ENCODE results near the gene KLHL29.

The KLHL29 gene

DNA sequence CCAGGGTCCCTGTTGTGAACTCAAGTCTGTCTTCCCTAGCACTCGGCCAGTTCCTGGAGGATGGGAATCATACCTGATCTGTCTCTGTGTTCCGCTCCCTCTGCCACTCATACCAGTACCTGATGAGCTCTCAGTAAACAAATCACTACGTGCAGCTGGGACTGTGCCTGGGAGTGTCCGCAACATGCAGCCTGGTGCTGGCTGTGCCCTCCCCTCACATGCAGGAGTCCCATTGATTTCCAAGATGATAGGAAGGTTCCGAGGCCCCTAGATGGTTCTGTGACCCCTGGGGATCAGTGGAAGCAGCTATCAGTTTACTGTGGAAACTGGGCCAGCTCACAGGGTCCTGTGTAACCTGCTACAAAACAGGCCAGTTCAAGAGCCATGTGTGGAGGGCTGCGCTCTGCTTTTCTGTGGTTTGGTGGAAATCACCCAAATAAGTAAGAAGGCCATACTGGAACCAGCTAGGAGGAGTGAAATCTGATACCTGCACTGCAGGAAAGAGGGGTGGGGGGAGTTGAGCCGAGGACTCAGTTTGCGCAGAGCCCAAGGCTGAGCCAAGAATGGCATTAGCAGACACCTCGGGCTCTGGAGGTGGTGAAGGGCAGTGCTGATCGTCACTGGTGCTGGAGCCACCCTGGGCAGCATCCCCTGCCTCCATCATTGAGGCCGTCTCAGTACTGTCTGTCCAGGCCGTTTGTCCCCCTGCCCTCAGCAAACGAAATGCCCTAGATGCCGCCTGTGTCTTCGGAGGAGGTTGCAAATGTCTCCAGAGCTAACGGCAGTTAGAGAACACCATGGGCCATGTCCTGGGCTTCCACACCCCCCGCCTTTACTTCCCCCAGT, 93.3 kb downstream of the KLHL29 start:
- no peak for DNase-seq (ENCODE audit: low spot score)

DNA sequence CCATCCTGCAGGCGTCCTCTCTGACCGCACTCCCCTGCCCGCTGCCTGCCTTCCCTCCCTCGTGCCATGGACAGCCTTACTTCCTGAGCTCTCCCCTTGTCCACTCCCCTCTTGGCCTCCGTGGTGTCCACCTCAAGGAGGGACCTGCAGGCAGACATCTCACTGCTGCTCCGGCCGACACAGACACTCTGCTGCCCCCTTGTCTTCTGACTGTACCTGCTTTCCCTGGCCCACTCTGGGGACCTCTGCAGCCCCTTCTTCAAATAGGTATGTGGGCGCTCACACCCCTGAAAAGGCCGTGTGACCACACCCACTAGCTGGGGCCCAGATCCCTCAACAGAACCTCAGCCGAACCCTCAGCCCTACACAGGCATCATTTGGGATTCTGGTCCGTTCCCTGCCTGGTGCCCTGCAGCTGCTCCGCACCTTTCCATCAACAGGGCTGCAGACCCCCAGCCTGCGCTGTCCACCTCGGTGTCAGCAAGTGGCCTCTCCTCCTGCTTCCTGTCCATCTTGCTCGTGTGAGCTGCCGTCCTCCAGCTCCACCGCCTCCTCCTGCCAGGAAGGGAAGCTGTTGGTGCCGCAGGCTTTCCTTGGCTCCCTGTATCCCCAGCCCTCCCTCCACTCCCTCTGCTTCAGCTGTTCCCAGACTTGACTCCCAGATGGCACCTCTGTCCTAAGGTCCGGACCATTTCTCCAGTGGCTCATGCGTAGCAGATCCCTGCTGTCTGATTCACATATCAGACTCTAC, 94.1 kb downstream of the KLHL29 start:
- no peak for DNase-seq (ENCODE audit: low spot score)

GRCh38 chr2:23480957-23481797, 96.2 kb downstream of the KLHL29 start:
- no peak for DNase-seq (ENCODE audit: low spot score)

- DNase-seq (ENCODE audit: low spot score) = no peak
These were observed 97.2 kb downstream of the KLHL29 start for GRCh38 chr2:23482188-23482587.

DNA sequence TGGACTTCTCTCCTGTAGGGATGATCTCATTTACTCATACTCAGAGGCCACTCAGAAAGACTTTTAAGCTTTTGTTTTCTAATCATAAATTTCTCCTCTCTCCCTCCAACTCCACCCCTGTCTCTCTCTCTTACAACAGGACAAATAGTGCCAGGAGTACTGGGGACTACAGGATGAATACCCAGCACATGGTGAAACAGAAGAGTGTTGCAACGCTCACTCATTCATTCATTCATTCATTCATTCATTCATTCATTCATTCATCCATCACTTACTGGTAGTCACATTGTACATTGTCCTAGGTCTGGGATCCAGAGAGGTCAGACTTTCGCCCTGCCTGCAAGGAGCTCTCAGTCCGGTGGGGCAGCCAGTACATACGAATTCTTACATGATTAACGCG, 97.6 kb downstream of the KLHL29 start:
- no peak for DNase-seq (ENCODE audit: low spot score)

GRCh38 chr2:23483791-23484190, 98.8 kb downstream of the KLHL29 start:
- no peak for DNase-seq (ENCODE audit: low spot score)

DNA sequence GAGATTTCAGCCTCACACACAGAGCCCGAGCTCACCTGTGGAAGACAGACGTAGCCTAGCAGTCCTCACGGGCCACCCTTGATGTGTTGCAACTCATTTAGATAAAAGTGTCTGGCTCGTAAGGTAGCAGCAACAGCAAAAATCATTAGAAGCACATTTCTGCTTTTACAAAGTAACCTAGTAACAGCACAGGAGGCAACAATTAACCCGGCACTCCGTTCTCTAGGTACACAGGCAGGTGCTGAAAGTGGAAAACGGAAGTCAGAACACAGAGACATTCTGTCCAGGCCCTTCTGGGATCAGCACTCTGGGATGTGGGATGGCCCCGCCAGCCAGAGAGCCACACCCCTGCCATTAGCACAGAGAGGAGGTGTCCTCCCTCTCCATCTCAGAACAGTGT, 99.3 kb downstream of the KLHL29 start:
- no peak for DNase-seq (ENCODE audit: low spot score)

DNA sequence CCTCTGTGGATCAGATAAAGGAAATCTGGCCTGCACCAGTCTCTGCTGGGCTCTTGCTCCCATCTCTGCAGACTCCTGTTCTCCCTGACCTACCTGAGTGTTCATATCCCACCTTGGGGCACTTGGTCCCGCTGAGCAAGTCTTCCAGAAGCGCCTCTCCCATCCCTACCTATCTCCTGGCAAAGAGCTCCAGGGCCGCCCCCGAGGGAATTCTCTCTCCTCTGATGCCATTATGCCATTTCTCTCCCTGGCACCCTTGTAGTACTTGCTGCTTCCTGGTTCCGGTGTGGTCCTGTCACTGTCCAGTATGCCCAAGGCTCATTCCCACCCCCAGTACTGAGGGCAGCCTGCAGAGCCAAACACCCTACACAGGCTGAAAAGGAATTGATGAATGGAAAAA, 99.8 kb downstream of the KLHL29 start:
- DNase-seq (ENCODE audit: low spot score) = no peak

DNA sequence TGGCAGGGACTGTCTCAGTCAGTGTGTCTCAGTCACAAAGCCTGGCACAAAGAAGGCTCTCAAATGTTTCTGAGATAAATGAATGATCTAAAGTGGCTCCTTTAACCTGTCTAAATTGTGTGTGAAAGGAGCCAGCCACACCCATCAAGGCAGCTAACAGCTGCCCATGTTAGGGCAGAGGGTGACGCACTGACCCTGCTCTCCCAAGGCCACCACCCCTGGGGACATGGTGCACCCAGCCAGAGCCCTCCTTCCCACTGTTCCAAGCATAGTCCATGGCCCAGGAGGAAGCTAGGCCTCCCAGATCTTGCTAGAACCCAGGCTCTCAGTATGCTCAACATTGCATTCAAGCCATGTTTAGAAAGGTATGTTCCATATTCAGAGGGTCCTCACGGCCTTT, 100.3 kb downstream of the KLHL29 start:
- no peak for DNase-seq (ENCODE audit: low spot score)

GRCh38 chr2:23485841-23486683, 101.1 kb downstream of the KLHL29 start:
- no peak for DNase-seq (ENCODE audit: low spot score)

DNA sequence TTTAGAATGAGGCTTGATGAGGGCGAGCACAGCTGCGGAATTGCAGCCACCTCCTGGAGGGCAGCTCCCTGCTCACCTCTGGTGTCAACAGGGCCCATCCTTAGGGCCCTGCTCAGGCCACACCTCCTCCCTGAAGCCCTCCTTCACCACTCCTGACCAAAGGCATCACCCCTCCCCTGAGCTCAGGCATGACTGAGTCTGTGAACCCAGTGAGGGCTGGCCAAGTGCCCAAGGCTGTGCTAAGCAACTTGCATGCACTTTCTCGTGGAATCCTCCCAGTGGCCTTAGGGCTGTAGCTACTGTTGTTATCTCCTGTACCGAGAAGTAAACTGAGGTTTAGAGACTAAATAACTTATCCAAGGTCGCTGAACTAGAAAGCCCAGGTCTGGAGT, 101.7 kb downstream of the KLHL29 start:
- DNase-seq (ENCODE audit: low spot score) = no peak

- no peak for DNase-seq (ENCODE audit: low spot score)
These were observed 102.9 kb downstream of the KLHL29 start for GRCh38 chr2:23487735-23488492.

DNA sequence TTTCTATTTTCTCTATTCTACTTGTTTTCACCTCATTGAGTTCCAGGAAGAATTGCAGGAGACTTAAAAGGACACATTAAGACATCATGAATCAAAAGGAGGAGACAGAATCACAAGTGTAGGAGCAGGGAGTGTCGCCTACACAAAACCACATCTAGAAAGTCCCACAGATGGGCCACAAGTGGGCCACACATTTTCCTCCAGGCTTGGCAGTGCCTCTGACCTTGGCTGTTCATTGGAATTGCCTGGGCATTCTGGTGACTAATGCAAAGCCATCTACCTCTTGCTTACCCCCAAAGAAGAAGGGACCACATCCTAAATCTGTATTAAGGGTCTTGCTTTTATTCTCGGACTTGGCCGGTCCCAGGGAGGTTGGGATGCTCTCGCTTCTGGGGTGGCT, 103.6 kb downstream of the KLHL29 start:
- no peak for DNase-seq (ENCODE audit: low spot score)

DNA sequence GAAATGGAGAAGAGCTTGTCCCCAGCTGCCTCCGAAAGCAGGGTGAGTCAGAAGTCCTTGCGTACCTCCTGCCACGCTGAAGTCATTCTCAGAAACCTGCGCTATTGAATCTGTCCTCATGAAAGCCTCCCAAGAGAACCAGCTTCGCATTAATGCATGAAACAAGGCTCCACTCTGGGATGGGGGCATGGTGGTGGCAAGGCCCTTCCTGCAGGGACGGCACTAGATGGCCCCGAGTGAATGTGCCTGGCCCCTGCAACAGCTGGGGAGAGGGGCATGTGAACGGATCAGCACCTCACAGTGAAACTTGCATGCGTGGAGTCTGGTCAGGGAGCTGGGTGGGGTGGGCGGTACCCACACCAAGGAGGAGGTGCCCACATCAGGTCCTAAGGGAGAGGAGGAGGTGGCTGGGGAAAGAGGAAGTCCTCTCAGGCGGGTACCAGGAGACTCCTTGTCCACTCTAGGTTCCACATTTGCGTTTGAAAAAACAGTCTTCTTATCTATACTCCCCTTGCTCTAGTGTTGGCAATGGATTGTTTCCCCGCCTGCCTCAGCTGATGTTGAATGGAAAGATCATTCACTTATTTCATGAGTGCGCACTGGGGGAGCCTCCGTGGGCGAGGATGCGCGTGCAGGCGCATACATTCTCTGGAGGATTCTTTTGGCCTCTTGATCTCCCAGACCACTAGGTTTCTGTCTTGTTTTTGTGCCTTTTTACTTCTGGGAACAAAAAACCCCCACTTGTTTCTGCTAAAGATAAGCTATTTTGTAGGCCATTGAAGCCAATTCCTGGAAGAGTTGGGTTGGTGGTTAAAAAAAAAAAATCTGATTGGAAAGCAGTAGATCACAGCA, 104.7 kb downstream of the KLHL29 start:
- peak; percentile 59 for DNase-seq (ENCODE audit: low spot score)

DNA sequence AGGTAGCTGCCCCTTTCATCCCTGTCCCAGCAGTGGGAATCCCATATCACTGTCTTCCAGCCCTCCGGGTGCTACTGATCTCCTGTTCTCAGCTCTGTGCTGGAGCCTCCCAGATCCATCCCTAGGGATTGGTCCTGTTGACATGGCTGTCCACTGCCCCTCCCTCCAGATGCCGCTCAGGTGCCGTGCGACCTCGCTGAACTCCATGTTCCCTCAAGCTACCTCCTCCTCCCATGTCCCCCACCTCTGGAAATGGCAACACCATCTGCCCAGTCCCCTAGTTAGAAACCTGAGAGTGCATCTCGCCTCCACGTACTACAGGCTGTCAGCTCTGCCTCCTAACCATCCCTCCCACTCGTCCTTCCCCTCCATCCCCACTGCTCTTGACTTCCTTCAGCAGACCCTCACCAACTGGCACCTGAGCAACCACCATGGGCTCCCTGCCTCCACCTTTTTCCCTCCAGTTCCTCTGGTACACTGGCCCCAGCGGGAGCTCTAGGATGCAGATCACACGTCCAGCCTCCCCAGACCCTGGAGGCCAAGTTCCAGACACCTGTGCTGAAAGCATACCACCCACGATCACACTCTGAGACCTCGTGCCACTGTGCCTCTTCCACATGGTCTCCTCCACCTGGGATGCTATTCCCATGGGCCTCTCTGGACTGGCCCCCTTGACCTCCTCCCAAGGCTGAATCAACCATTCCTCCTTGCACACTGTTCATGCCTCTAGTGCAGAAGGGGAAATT, 106.8 kb downstream of the KLHL29 start:
- DNase-seq (ENCODE audit: low spot score) = no peak

DNA sequence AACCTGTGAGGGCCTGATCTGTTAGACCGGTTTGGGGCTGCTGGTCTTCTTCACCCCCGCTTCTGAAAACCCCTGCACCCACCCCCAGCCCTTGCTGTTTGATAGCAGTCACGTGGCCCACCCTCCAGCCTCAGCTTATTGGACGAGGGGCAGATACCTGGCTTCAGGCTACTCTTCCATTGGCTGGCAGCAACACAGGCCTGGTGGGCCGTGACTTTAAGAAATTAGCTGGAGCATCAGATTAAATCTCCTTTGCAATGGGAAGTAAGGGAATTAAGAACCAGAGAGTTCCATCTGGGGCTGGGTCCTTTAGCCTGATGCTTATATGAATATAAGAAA, 107.3 kb downstream of the KLHL29 start:
- no peak for DNase-seq (ENCODE audit: low spot score)

DNA sequence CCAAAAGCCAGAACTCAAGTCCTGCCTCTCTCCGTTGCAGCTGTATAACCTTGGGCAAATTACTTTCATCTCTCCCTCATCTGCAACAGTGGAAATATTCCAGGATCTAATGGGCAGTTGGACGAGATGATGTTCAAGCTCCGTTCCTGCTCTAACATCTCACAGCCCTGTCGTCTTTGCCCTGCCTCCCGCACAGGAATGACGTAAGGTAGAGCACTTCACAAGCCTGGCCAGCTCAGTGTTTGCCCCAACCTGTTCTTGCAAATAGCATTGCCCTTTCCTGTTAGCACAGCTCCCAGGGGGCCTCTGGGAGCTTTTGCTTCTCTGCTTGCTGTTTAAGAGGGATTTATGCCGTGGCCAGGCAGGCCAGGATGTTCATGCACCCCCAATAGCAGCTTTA, 107.9 kb downstream of the KLHL29 start:
- DNase-seq (ENCODE audit: low spot score) = no peak

GRCh38 chr2:23493846-23494245, 108.9 kb downstream of the KLHL29 start:
- no peak for DNase-seq (ENCODE audit: low spot score)

GRCh38 chr2:23494286-23494685, 109.3 kb downstream of the KLHL29 start:
- DNase-seq (ENCODE audit: low spot score) = no peak

All from Ammon's horn (tissue), 1 donor.